T-helper 2 cell treated with Interferon-gamma antibody and Interleukin-4, amounts not matched to agents 100 ng/mL and 5 ng/mL, for 36 hours (primary cell): ENCODE data around the gene KCNQ2. TPM values are rescaled to one million over a fixed set of nuclear protein-coding genes. Genes with fewer than 3 reads are reported as not detected.
"Not testable (repeated sequence)": the region's sequence is repeated elsewhere in the genome, so short reads cannot be mapped to it uniquely, and the experiment has no call there.

Experiments used
- intact Hi-C: fragments of 100-400 bp; cut with micrococcal nuclease; formaldehyde crosslinking; loops from one replicate; pipeline ENCODE4 v1.15.1; 2023
- total RNA-seq: library from RNA; stranded (reverse); gene quantifications from 2 replicates; pipeline ENCODE4 v1.2.3, GENCODE V29; 2022

KCNQ2 gene
- 0.05 and 0.11 TPM in 2 replicates for total RNA-seq

- intact Hi-C loops: no loop called here
Observed at GRCh38 chr20:63471981-63472831, at the start of gene KCNQ2. KCNQ2 (minus strand) TSS chr20:63472655; CDS start chr20:63472463, 192 bp downstream.

- intact Hi-C loops: loop anchor here (1.0 kb wide), 2 partner anchors 16 to 32 kb away; partner anchors contain the start of gene PTK6
Observed at GRCh38 chr20:63521602-63522001, 49.1 kb upstream of the KCNQ2 start.

GRCh38 chr20:63520934-63521601 lies 48.6 kb upstream of the KCNQ2 start:
- intact Hi-C loops: loop anchor here (1.0 kb wide), 3 partner anchors 16 to 32 kb away; partner anchors contain the start of gene PTK6

- intact Hi-C loops: loop anchor here (1.0 kb wide), 1 partner anchor 24 kb away; no protein-coding TSS in a partner anchor
Observed at GRCh38 chr20:63520504-63520933, 48.1 kb upstream of the KCNQ2 start, which contains the start of gene PPDPF. PPDPF (plus strand) TSS chr20:63520765; CDS start chr20:63521309, 544 bp downstream.

- intact Hi-C loops: loop anchor here (1.0 kb wide), 1 partner anchor 24 kb away; no protein-coding TSS in a partner anchor
Observed at GRCh38 chr20:63519668-63520503, 47.4 kb upstream of the KCNQ2 start.

- intact Hi-C loops: no loop called here
Observed at GRCh38 chr20:63518946-63519667, 46.7 kb upstream of the KCNQ2 start.

- intact Hi-C loops: no loop called here
Observed at GRCh38 chr20:63518351-63518861, 46.0 kb upstream of the KCNQ2 start.

GRCh38 chr20:63517376-63518309 lies 45.2 kb upstream of the KCNQ2 start:
- intact Hi-C loops: no loop called here

GRCh38 chr20:63514520-63514919 lies 42.1 kb upstream of the KCNQ2 start:
- intact Hi-C loops: not testable (repeated sequence)

GRCh38 chr20:63513207-63513606 lies 40.8 kb upstream of the KCNQ2 start:
- intact Hi-C loops: no loop called here

- intact Hi-C loops: no loop called here
Observed at GRCh38 chr20:63509088-63509564, 36.7 kb upstream of the KCNQ2 start.

- intact Hi-C loops: no loop called here
Observed at GRCh38 chr20:63508072-63508768, 35.8 kb upstream of the KCNQ2 start.

GRCh38 chr20:63507083-63507743 lies 34.8 kb upstream of the KCNQ2 start:
- intact Hi-C loops: no loop called here

GRCh38 chr20:63505723-63506122 lies 33.3 kb upstream of the KCNQ2 start:
- intact Hi-C loops: no loop called here

- intact Hi-C loops: no loop called here
Observed at GRCh38 chr20:63505281-63505680, 32.8 kb upstream of the KCNQ2 start.

GRCh38 chr20:63504642-63505041 lies 32.2 kb upstream of the KCNQ2 start:
- intact Hi-C loops: no loop called here

- intact Hi-C loops: no loop called here
Observed at GRCh38 chr20:63503524-63503923, 31.1 kb upstream of the KCNQ2 start.

- intact Hi-C loops: no loop called here
Observed at GRCh38 chr20:63502671-63503172, 30.3 kb upstream of the KCNQ2 start.
